ENCODE measurements around the gene CHD5. TPM values are rescaled to one million over a fixed set of nuclear protein-coding genes. Genes with fewer than 3 reads are reported as not detected.

The CHD5 gene
- total RNA-seq, 1 experiment from 2014 or later, result 6.1 TPM

GRCh38 chr1:6117064-6117463, 63.1 kb downstream of the CHD5 start:
- TF ChIP-seq POLR2A (IDR thresholded peaks at IDR 0.05; ENCODE audit: borderline replicate concordance, extremely low read depth, insufficient read depth, insufficient read length) (no peak), EZH2phosphoT487 (IDR thresholded peaks at IDR 0.05; ENCODE audit: borderline replicate concordance) (no peak), MAX (IDR thresholded peaks at IDR 0.05) (no peak), JUND (IDR thresholded peaks at IDR 0.05) (no peak), SRF (IDR thresholded peaks at IDR 0.05; ENCODE audit: low read depth) (no peak), EZH2 (IDR thresholded peaks at IDR 0.05) (no peak), TCF7L2 (IDR thresholded peaks at IDR 0.05; ENCODE audit: borderline replicate concordance, extremely low read depth, insufficient read depth, insufficient read length) (no peak), ZNF274 (IDR thresholded peaks at IDR 0.05; ENCODE audit: low read depth, low read length) (no peak), ATF3 (IDR thresholded peaks at IDR 0.05) (no peak), SIN3A (IDR thresholded peaks at IDR 0.05; ENCODE audit: low read depth) (no peak), CEBPB (IDR thresholded peaks at IDR 0.05; ENCODE audit: low read depth) (no peak), YY1 (IDR thresholded peaks at IDR 0.05; ENCODE audit: extremely low read depth, insufficient replicate concordance, low read depth, low read length) (no peak)
- TF ChIP-seq, protein P1, sequence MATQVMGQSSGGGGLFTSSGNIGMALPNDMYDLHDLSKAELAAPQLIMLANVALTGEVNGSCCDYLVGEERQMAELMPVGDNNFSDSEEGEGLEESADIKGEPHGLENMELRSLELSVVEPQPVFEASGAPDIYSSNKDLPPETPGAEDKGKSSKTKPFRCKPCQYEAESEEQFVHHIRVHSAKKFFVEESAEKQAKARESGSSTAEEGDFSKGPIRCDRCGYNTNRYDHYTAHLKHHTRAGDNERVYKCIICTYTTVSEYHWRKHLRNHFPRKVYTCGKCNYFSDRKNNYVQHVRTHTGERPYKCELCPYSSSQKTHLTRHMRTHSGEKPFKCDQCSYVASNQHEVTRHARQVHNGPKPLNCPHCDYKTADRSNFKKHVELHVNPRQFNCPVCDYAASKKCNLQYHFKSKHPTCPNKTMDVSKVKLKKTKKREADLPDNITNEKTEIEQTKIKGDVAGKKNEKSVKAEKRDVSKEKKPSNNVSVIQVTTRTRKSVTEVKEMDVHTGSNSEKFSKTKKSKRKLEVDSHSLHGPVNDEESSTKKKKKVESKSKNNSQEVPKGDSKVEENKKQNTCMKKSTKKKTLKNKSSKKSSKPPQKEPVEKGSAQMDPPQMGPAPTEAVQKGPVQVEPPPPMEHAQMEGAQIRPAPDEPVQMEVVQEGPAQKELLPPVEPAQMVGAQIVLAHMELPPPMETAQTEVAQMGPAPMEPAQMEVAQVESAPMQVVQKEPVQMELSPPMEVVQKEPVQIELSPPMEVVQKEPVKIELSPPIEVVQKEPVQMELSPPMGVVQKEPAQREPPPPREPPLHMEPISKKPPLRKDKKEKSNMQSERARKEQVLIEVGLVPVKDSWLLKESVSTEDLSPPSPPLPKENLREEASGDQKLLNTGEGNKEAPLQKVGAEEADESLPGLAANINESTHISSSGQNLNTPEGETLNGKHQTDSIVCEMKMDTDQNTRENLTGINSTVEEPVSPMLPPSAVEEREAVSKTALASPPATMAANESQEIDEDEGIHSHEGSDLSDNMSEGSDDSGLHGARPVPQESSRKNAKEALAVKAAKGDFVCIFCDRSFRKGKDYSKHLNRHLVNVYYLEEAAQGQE (IDR thresholded peaks at IDR 0.05; ENCODE audit: low read depth), result no peak
- DNase-seq (ENCODE audit: low read depth, low spot score), result no peak
- Histone ChIP-seq H3K4me3 (replicated peaks in 1 of 2; ENCODE audit: low read depth in 1 of 2, low read length in 2 of 2) (no peak overlapping the region), H3K27ac (ENCODE audit: low read depth, low read length) (no peak overlapping the region), H4K20me1 (ENCODE audit: insufficient read depth) (no peaks in the 10 kb centered on the region), H3K27me3 (ENCODE audit: insufficient read depth, low read length) (no peaks in the 10 kb centered on the region), H3K9me2 (ENCODE audit: insufficient read depth) (no peaks in the 10 kb centered on the region), H3K4me1 (ENCODE audit: control insufficient read depth in 1 of 2, insufficient read depth in 2 of 2, low read length in 2 of 2) (no peaks in the 10 kb centered on the region), H3K9ac (ENCODE audit: low read length) (no peak overlapping the region), H3K4me2 (ENCODE audit: low read length) (no peak overlapping the region), H3K79me2 (ENCODE audit: insufficient read depth, low read length) (no peaks in the 10 kb centered on the region), H2AFZ (ENCODE audit: low read depth, low read length, poor library complexity, severe bottlenecking) (no peak overlapping the region), H3K36me3 (ENCODE audit: control insufficient read depth in 1 of 2, insufficient read depth in 2 of 2, low read length in 2 of 2) (no peaks in the 10 kb centered on the region), H3K9me3 (ENCODE audit: control insufficient read depth in 1 of 2, insufficient read depth in 1 of 2, low read depth in 1 of 2, low read length in 2 of 2) (peaks cover 0 to 6% of the 10 kb centered on the region in 2 experiments; a peak in 1 of 4 replicates)
- ATAC-seq, result no peak
- ChIA-PET RAD21 (ENCODE audit: low non-redundant PET in 1 of 2, low total read pairs in 2 of 2, uncharacterized antibody in 2 of 2, unreplicated experiment in 2 of 2) (no interaction called here), POLR2A (no interaction called here), CTCF (no interaction called here)
- no TSS peak for BruUV-seq (replicated peaks)
- intact Hi-C loops (cut with micrococcal nuclease), result no loop called here
